GM19452 (cell line): ENCODE measurements around the gene MEGF6.

Experiments used
- ATAC-seq: cut with Tn5 transposase; IDR thresholded peaks from one replicate; pipeline ENCODE4 v1.9.1; 2021; ENCODE audit not compliant: unreplicated experiment

Gene MEGF6

GRCh38 chr1:3644273-3644672, 33.0 kb upstream of the MEGF6 start:
- ATAC-seq, result no peak

GRCh38 chr1:3642919-3643675, 31.8 kb upstream of the MEGF6 start:
- no peak for ATAC-seq

- ATAC-seq, result no peak
These were observed 30.5 kb upstream of the MEGF6 start for GRCh38 chr1:3641816-3642215.

- ATAC-seq, result no peak
These were observed 29.9 kb upstream of the MEGF6 start for GRCh38 chr1:3641046-3641760.

- ATAC-seq, result no peak
These were observed 29.0 kb upstream of the MEGF6 start for GRCh38 chr1:3640121-3640837.

GRCh38 chr1:3639397-3639911, 28.1 kb upstream of the MEGF6 start:
- ATAC-seq, result no peak

GRCh38 chr1:3638676-3639075, 27.4 kb upstream of the MEGF6 start:
- no peak for ATAC-seq

- no peak for ATAC-seq
These were observed 26.7 kb upstream of the MEGF6 start for GRCh38 chr1:3638027-3638426.

GRCh38 chr1:3636531-3636930, 25.2 kb upstream of the MEGF6 start:
- ATAC-seq, result no peak

- ATAC-seq, result no peak
These were observed 24.8 kb upstream of the MEGF6 start for GRCh38 chr1:3636080-3636479.

- no peak for ATAC-seq
These were observed 22.9 kb upstream of the MEGF6 start for GRCh38 chr1:3634059-3634800.

- ATAC-seq, result no peak
These were observed 22.2 kb upstream of the MEGF6 start for GRCh38 chr1:3633344-3634058.

- ATAC-seq, result no peak
These were observed 21.5 kb upstream of the MEGF6 start for GRCh38 chr1:3632716-3633343.

- ATAC-seq, result no peak
These were observed 21.0 kb upstream of the MEGF6 start for GRCh38 chr1:3632298-3632697.

- no peak for ATAC-seq
These were observed 20.3 kb upstream of the MEGF6 start for GRCh38 chr1:3631320-3632260.

- no peak for ATAC-seq
These were observed 19.6 kb upstream of the MEGF6 start for GRCh38 chr1:3630914-3631313.

GRCh38 chr1:3630161-3630611, 18.9 kb upstream of the MEGF6 start:
- ATAC-seq, result no peak

GRCh38 chr1:3629561-3630160, 18.4 kb upstream of the MEGF6 start:
- no peak for ATAC-seq
